ENCODE results near the gene BCL2L11.

DNA sequence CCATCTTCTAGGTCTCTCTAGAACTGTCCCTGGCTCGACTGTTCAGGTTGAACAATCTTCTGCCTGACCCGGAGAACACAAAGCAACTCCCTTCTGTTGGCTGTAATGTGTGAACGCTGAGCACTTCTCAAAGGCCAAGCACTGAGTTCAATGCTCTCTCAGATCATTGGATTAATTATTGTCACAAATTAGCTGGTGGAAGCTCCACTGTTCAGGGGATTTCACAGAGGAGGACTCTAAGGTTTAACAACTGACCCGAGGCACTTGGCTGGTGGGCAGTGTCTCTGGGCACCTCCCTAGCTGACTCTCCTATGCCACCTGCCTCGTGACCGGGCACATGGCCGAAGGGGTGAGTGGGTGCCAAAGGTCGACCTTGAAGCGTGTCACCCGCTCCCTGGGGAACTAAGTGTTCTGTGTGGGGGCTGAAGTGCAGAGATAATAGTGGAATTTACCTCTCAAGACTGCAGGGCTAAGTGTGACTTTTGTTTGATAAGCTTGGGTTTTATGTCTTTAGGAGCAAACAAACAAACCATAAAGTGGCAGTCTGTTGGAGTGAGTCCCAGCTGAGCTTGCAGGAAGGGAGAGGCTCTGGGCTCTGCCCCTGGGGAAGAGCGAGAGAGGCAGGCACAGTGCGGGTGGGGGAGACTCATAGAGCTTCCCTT lies 64.8 kb downstream of the BCL2L11 start:
- TF ChIP-seq POLR2A (IDR thresholded peaks at IDR 0.05): no peak
- TF ChIP-seq, protein P1, sequence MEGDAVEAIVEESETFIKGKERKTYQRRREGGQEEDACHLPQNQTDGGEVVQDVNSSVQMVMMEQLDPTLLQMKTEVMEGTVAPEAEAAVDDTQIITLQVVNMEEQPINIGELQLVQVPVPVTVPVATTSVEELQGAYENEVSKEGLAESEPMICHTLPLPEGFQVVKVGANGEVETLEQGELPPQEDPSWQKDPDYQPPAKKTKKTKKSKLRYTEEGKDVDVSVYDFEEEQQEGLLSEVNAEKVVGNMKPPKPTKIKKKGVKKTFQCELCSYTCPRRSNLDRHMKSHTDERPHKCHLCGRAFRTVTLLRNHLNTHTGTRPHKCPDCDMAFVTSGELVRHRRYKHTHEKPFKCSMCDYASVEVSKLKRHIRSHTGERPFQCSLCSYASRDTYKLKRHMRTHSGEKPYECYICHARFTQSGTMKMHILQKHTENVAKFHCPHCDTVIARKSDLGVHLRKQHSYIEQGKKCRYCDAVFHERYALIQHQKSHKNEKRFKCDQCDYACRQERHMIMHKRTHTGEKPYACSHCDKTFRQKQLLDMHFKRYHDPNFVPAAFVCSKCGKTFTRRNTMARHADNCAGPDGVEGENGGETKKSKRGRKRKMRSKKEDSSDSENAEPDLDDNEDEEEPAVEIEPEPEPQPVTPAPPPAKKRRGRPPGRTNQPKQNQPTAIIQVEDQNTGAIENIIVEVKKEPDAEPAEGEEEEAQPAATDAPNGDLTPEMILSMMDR (IDR thresholded peaks at IDR 0.05): no peak

Data from vagina (tissue), 2 donors.